ENCODE measurements around the gene CDH6.

CDH6 gene

GRCh38 chr5:31319335-31319734, 125.8 kb downstream of the CDH6 start:
- no peak for TF ChIP-seq CTCF (IDR thresholded peaks at IDR 0.05; ENCODE audit: insufficient read depth, low read length, missing control alignments)
- DNase-seq (ENCODE audit: low read depth, low spot score), result no peak
- CTCF ChIA-PET, result no interaction called here
- no peak overlapping the region for H3K4me3 ChIP-seq (ENCODE audit: low read depth, low read length)
- POLR2A ChIA-PET, result no interaction called here

GRCh38 chr5:31322946-31323345, 129.5 kb downstream of the CDH6 start:
- H3K4me3 ChIP-seq (ENCODE audit: low read depth, low read length), result no peak overlapping the region
- no peak for DNase-seq (ENCODE audit: low read depth, low spot score)
- ChIA-PET CTCF (no interaction called here), POLR2A (no interaction called here)
- TF ChIP-seq CTCF (IDR thresholded peaks at IDR 0.05; ENCODE audit: insufficient read depth, low read length, missing control alignments), result no peak

- ChIA-PET CTCF (no interaction called here), POLR2A (no interaction called here)
- TF ChIP-seq CTCF (IDR thresholded peaks at IDR 0.05; ENCODE audit: insufficient read depth, low read length, missing control alignments), result no peak
- no peak for DNase-seq (ENCODE audit: low read depth, low spot score)
- no peak overlapping the region for H3K4me3 ChIP-seq (ENCODE audit: low read depth, low read length)
Observed at GRCh38 chr5:31324842-31325241, 131.4 kb downstream of the CDH6 start.

- ChIA-PET CTCF (interaction anchor here (0.8 to 2.5 kb wide), 3 partner anchors 31 to 159 kb away, joined by 3 to 10 read pairs (median 3); no protein-coding TSS in a partner anchor), POLR2A (interaction anchor here (0.6 kb wide), 1 partner anchor 49 kb away, joined by 3 read pairs; no protein-coding TSS in a partner anchor)
- no peak for TF ChIP-seq CTCF (IDR thresholded peaks at IDR 0.05; ENCODE audit: insufficient read depth, low read length, missing control alignments)
- no peak for DNase-seq (ENCODE audit: low read depth, low spot score)
- no peak overlapping the region for H3K4me3 ChIP-seq (ENCODE audit: low read depth, low read length)
Observed at GRCh38 chr5:31328040-31328733, 134.7 kb downstream of the CDH6 start.

DNA sequence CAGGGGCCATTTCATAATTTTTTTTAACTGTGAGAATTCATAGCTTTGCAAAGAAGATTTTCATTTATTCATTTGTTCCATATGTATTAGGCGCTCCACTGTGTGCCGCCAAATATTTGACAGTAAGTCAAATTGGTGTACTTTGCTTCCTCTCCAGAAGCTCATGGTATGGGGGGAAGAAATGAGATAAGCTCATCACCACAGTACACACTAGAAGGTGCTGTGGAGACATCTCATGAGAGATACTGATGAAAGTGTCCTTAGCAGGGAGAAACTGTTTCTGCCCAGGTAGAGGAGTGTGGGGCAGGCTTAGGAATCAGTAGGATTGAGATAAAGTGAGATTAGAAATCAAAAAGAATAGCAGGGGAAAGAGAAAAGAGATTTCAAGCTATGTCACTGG, 136.2 kb downstream of the CDH6 start:
- DNase-seq (ENCODE audit: low read depth, low spot score), result no peak
- CTCF ChIA-PET, result interaction anchor here (1.0 to 2.5 kb wide), 5 partner anchors 10 to 192 kb away, joined by 3 to 10 read pairs (median 4); no protein-coding TSS in a partner anchor
- no peak for TF ChIP-seq CTCF (IDR thresholded peaks at IDR 0.05; ENCODE audit: insufficient read depth, low read length, missing control alignments)
- POLR2A ChIA-PET, result no interaction called here
- H3K4me3 ChIP-seq (ENCODE audit: low read depth, low read length), result no peak overlapping the region

- no peak for TF ChIP-seq CTCF (IDR thresholded peaks at IDR 0.05; ENCODE audit: insufficient read depth, low read length, missing control alignments)
- ChIA-PET POLR2A (no interaction called here), CTCF (no interaction called here)
- no peak for DNase-seq (ENCODE audit: low read depth, low spot score)
- no peak overlapping the region for H3K4me3 ChIP-seq (ENCODE audit: low read depth, low read length)
Observed at GRCh38 chr5:31332160-31332559, 138.7 kb downstream of the CDH6 start.

Measured in AG04449 (cell line).